HG02642 (cell line): Measurements from ENCODE around the gene LMNB1.
"Not testable (repeated sequence)": the region's sequence is repeated elsewhere in the genome, so short reads cannot be mapped to it uniquely, and the experiment has no call there.

Experiments
- ATAC-seq: cut with Tn5 transposase; IDR thresholded peaks from one replicate; pipeline ENCODE4 v1.9.1; 2021; ENCODE audit warnings: mild to moderate bottlenecking; ENCODE audit not compliant: unreplicated experiment, poor library complexity

LMNB1 gene

DNA sequence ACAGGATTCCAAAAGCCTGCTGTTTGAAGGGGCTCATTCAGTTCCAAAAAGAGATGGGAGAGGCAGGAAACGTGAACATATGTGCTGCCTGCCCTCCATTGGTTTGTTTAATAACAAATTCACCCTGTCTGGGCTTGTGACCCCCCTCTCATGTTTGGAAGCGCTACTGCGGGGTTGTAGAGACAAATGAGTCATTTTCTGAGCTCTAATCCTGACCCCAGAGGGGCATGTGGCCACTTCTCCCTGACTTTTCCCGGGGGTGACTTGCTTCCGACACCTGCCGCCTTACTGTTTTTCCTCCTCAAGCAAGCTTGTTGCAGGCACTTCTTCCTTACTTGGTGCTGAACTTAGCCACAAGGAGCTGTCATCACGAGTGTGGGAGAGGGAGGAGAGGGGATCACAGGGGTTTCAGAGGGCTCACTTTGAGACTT lies 75.9 kb downstream of the LMNB1 start:
- no peak for ATAC-seq

DNA sequence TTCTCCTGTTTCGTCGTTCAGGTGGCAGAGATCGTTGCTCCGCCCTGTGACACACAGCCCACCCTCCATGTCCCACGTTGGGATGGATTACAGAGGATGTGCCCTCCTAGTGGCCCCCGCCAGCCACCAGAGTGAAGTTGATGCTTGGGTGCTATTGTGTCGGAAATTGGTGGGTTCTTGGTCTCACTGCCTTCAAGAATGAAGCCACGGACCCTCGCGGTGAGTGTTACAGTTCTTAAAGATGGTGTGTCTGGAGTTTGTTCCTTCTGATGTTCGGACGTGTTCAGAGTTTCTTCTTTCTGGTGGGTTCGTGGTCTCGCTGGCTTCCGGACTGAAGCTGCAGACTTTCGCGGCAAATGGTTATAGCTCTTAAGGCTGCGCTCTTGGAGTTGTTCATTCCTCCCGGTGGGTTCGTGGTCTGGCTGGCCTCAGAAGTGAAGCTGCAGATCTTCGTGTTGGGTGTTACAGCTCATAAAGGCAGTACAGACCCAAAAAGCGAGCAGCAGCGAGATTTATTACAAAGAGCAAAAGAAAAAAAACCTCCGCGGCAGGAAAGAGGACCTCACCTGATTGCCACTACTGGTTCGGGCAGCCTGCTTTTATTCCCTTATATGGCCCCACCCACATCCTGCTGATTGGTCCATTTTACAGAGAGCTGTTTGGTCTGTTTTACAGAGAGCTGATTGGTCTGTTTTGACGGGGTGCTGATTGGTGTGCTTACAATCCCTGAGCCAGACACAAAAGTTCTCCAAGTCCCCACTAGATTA lies 76.8 kb downstream of the LMNB1 start:
- ATAC-seq: not testable (repeated sequence)

DNA sequence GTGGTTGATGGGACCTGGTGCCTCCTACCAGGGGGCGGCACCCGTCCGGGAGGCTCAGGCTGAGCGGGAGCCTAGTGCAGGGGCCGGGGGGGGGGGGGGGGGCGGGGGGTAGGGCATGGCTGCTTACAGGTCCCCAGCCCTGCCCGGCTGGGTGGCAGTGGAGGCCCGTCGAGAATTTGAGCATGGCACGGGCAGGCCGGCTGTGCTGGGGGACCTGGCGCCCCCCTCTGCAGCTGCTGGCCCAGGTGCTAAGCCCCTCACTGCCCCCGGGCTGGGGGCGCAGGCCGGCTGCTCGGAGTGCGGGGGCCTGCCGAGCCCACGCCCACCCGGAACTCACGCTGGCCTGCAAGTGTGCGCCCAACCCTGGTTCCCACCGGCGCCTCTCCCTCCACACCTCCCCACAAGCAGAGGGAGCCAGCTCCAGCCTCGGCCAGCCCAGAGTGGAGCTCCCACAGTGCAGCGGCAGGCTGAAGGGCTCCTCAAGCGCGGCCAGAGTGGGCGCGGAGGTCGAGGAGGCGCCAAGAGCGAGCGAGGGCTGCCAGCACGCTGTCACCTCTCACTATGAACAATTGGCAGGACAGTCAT lies 77.7 kb downstream of the LMNB1 start:
- no peak for ATAC-seq

DNA sequence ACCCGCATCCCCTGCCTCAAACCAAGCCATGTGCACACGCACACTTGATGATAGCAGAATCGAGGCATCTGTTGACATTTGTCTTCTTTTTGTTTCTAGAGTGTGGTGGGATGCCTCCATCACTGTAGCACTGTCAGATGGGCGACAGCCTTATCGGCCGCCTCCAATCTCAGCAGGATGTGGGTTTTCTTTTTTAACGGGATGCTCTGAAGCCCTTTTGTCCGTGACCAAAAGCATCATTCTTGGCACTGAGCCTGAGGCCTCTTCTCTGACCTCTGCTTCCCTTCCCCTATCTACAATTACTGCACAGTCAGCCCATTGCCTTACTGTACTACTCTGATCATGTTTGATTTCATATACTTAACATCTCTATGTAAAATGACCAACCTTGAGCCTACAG lies 78.3 kb downstream of the LMNB1 start:
- no peak for ATAC-seq

DNA sequence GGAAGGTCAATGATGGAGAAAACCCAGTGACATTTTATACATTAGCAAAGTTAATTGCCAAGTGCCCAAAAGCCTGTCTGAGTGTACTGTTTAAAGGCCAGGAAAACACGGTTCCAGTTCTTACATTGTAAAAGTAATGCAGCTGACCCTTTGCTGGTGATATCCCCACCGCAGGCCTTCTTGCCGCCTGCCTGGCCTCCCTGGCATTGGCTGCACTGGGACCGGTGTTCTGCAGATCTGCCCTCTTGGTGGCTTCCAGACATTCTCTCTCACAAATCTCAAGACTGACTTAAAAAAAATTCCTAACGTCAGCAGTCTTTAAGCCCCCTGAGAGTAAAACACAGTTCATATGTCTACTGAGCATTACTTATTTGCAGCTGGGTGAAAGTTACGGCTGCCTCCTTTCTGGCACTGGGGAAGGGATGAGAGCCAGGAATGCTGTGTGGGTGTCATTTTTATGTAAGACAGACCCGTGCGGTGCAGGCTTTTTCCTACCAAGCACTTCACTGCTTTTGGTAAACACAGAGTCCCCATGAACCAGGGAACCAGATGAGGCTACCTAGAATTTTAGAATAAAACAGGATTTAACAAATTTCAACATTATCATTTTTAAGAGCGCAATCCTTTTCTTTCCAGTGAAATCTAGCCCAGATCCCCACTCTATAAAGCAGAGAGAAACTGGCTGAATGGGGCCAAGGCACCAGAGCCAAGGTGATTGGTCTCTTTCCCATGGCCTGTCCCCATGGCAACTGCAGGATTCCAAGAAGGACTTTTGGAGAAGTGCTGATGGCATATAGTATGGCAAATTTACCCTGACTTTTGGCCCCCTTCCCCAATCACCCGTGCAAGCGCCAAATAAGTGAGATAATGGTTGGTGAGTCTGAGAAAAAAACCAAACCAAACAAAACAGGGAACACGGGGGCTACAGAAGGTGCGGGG lies 80.8 kb downstream of the LMNB1 start:
- no peak for ATAC-seq

GRCh38 chr5:126858441-126858840 lies 81.5 kb downstream of the LMNB1 start:
- no peak for ATAC-seq

DNA sequence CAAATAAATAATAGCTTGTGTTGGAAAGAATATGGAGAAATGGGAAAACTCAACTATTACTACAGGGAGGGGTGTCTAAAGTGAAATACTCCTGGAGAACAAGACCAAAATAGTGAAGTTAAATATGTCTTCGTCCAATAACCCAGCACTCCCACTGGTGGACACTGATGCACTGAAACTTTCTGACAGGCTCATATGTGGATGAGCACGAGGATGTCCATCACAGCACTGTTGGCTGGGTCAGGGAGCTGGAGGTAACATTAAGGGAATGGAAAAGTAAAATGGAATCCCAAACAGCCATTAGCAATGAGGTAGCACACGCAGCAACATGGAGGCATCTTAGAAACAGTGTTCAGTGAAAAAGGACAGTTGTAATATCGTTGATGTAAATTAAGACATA lies 86.5 kb downstream of the LMNB1 start:
- ATAC-seq: no peak

- ATAC-seq: no peak
Measured at GRCh38 chr5:126864042-126864688, 87.2 kb downstream of the LMNB1 start.

DNA sequence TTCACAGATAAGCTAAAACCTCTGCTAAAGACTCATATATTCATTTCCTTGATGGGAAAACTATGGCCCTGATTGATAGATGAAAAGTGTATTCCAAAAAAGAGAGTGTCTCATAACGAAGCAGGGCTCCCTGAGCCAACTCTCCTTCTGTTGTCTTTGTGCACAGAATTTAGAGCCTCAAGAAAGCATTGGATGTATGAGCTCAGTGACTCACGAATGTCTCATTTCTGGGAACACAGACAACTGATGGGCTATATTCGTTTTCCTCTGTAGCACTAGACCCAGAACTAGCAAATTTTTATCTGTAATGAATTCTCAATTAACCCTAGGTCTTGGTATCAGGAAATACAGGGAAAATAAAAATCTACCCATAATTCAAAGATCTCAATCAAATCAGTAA lies 88.4 kb downstream of the LMNB1 start:
- no peak for ATAC-seq

- ATAC-seq: no peak
Measured at GRCh38 chr5:126866851-126867636, 90.1 kb downstream of the LMNB1 start.

- no peak for ATAC-seq
Measured at GRCh38 chr5:126868338-126869004, 91.5 kb downstream of the LMNB1 start.

- ATAC-seq: peak; percentile 82
Measured at GRCh38 chr5:126869005-126869451, 92.1 kb downstream of the LMNB1 start.

GRCh38 chr5:126871441-126871840 lies 94.5 kb downstream of the LMNB1 start:
- no peak for ATAC-seq

DNA sequence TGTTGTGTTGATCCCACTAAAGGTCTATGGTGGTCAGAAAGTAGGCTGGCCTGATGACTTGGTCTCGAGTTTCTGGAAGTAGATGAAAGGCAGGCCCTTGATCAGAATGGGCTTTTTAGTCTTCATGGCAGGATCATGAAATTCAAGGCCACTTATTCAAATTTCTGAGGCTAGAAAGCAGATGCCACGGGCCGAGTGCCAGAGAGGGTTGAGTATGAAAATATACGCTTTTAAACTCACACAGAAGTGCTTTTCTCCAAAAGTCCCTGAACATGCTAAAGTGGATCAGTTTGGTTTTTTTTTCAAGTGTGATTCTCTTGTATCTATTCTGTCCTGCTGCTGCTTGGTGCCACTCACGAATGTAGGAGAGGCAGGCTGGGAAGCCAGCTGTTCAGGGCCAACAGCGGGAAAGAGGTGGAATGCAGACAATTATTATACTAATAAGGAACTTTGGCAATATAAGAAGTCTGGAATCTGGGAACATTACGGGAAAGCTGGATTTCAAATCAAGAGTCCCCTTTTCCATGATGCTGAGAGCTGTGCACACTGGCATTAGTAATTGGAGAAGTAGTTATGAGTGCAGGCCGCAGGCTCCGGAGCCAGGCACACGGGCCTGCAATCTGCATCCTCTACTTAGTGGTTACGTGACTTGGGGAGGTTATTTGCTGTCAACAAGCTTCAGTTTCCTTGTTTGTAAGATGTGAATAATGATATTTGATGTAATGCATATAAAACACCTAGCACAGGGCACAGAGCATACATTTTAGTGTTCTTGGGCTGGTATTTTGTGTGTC lies 95.8 kb downstream of the LMNB1 start:
- no peak for ATAC-seq

DNA sequence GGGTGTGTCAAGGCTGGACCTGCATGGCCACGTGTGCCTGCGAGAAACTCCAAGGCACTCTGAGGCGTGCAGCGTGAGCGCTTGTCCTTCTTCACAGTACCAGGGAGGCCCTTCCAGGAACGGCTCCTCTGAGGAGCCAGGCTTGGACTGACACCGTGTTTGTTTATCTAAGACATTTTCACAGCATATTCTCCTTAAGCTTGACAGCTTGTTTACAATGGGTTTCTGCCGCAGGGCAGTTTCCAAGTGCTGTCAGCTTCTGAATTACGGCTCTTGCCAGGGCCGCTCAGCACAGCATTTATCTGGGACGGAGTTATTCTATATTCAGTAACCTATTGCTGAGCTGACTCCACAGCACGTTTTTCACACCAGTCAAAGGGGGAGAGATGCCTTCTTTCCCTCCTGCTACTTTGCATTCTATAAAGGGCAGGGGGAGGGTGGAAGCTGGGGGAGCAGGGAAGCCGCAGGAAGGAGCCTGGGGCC lies 98.4 kb downstream of the LMNB1 start:
- no peak for ATAC-seq

GRCh38 chr5:126877602-126878001 lies 100.7 kb downstream of the LMNB1 start:
- ATAC-seq: no peak

- no peak for ATAC-seq
Measured at GRCh38 chr5:126878085-126878484, 101.1 kb downstream of the LMNB1 start.

DNA sequence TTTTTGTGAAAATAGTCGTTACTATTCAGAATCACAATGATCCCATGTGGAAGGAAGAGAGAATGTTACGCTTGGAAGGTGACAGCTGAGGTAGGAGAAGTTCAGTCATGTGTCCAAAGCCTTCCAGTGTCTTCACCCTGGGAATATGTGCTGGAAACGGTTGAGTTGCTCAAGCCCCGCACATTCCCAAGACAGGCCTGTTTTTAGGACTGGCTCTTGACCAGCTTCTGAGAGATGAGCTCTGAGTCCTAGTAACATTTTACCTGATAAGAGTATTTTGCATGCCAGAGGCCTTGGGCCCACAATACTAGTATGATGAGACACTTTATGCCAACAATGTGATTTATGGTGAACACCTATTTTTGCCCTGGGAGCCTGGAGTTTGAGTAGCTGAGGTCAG lies 101.7 kb downstream of the LMNB1 start:
- no peak for ATAC-seq
